GM18867 (cell line): ENCODE measurements around the gene AGMO.

ENCODE experiments used
- ATAC-seq: cut with Tn5 transposase; IDR thresholded peaks from one replicate; pipeline ENCODE4 v1.9.1; 2021; ENCODE audit warnings: mild to moderate bottlenecking, moderate library complexity; ENCODE audit not compliant: unreplicated experiment

Gene AGMO

GRCh38 chr7:15504351-15504750 is 57.5 kb downstream of the AGMO start:
- ATAC-seq = no peak

GRCh38 chr7:15503603-15504290 is 58.1 kb downstream of the AGMO start:
- no peak for ATAC-seq

GRCh38 chr7:15498465-15498864 is 63.4 kb downstream of the AGMO start:
- ATAC-seq = no peak

- no peak for ATAC-seq
Measured at GRCh38 chr7:15495170-15495569, 66.6 kb downstream of the AGMO start.

GRCh38 chr7:15494711-15495110 is 67.1 kb downstream of the AGMO start:
- ATAC-seq = no peak

GRCh38 chr7:15491361-15491760 is 70.5 kb downstream of the AGMO start:
- ATAC-seq = no peak

- no peak for ATAC-seq
Measured at GRCh38 chr7:15490291-15490690, 71.5 kb downstream of the AGMO start.

GRCh38 chr7:15489861-15490260 is 72.0 kb downstream of the AGMO start:
- no peak for ATAC-seq

GRCh38 chr7:15489383-15489782 is 72.4 kb downstream of the AGMO start:
- no peak for ATAC-seq

GRCh38 chr7:15488401-15488800 is 73.4 kb downstream of the AGMO start:
- no peak for ATAC-seq

GRCh38 chr7:15487896-15488295 is 73.9 kb downstream of the AGMO start:
- no peak for ATAC-seq

GRCh38 chr7:15485998-15486397 is 75.8 kb downstream of the AGMO start:
- no peak for ATAC-seq

- ATAC-seq = no peak
Measured at GRCh38 chr7:15485431-15485830, 76.4 kb downstream of the AGMO start.

GRCh38 chr7:15481132-15481531 is 80.7 kb downstream of the AGMO start:
- no peak for ATAC-seq

GRCh38 chr7:15478401-15478800 is 83.4 kb downstream of the AGMO start:
- no peak for ATAC-seq

GRCh38 chr7:15476531-15476918 is 85.3 kb downstream of the AGMO start:
- no peak for ATAC-seq

GRCh38 chr7:15475808-15476530 is 85.8 kb downstream of the AGMO start:
- ATAC-seq = no peak

- no peak for ATAC-seq
Measured at GRCh38 chr7:15471669-15471950, 90.2 kb downstream of the AGMO start.

GRCh38 chr7:15470825-15471668 is 90.8 kb downstream of the AGMO start:
- no peak for ATAC-seq

- no peak for ATAC-seq
Measured at GRCh38 chr7:15464667-15465121, 97.1 kb downstream of the AGMO start.

- no peak for ATAC-seq
Measured at GRCh38 chr7:15463801-15464666, 97.8 kb downstream of the AGMO start.
